ENCODE data around the gene PLEK. TPM values are rescaled to one million over a fixed set of nuclear protein-coding genes. Genes with fewer than 3 reads are reported as not detected.

Gene PLEK
- total and polyA plus RNA-seq, 2 of the 13 experiments (the other 11 are each of a cell fraction or from before 2014, with no cell fraction given): not detected

DNA sequence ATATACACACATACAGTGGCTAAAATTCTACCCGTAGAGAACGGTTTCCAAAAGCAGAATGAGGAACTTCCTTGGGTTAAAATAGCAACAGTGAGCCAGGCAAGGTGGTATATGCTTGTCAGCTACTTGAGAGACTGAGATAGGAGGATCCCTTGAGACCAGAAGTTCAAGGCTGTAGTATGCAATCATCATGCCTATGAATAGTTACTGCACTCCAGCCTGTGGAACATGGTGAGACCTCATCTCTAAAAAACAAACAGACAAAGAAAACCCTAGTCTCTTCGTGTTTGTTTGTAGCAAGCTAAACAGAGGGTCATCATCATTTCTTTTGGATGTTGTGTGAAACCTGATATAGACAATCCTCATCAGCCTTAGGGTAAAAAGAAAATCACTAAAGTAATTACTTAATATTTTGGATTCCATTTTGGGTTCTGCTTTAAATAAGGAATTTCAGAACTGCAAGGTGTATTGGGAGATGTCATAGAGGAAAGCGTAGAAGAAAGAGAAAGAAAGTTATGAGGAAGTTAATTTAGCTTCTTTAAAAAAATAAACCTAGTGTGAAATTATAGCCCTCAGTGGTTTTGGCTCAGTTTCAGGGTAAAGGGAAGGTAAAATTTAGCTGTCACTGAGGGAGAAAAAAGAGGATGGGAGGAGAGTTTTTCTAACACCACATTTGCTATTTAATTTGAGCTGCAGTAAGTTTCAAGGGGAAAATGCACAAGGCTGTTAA is 46.5 kb downstream of the PLEK start:
- Histone ChIP-seq H4K20me1 (ENCODE audit: insufficient read depth, low read length) (no peaks in the 10 kb centered on the region), H3K27ac (ENCODE audit: extremely low read length, insufficient read depth, low read length) (no peak overlapping the region), H3K79me2 (ENCODE audit: insufficient read depth, low read length) (no peaks in the 10 kb centered on the region), H3K9me3 (ENCODE audit: low read length) (no peaks in the 10 kb centered on the region), H3K4me3 (replicated peaks in 1 of 3; ENCODE audit: insufficient read depth in 1 of 3, low read depth in 2 of 3, low read length in 3 of 3) (no peak overlapping the region), H3K9ac (ENCODE audit: insufficient read depth, low read depth, low read length) (no peak overlapping the region), H3K4me2 (ENCODE audit: low read depth, low read length) (no peak overlapping the region), H2AFZ (ENCODE audit: low read length) (no peak overlapping the region), H3K36me3 (replicated peaks in 1 of 2; ENCODE audit: control insufficient read depth in 1 of 2, insufficient read depth in 2 of 2, low read length in 2 of 2) (no peaks in the 10 kb centered on the region), H3K27me3 (ENCODE audit: control insufficient read depth in 1 of 2, insufficient read depth in 2 of 2, low read length in 2 of 2) (peaks cover 0 to 7% of the 10 kb centered on the region in 2 experiments; a peak in 1 of 5 replicates), H3K4me1 (ENCODE audit: insufficient read depth, low read length) (no peaks in the 10 kb centered on the region)
- DNase-seq (ENCODE audit: low spot score) (no peak), FAIRE-seq (no peak), ATAC-seq (no peak)
- in situ Hi-C loops (cut with HindIII; ENCODE audit: extremely low pct_ligation_motif_present, low pct_unique_long_range_greater_than_20kb) (no loop called here), intact Hi-C loops (cut with micrococcal nuclease; ENCODE audit: unreplicated experiment) (no loop called here)
- TF ChIP-seq ZNF382 (CRISPR knock-in tag; IDR thresholded peaks at IDR 0.05; ENCODE audit: borderline replicate concordance) (no peak), ZNF644 (CRISPR knock-in tag; IDR thresholded peaks at IDR 0.05; ENCODE audit: low read depth) (no peak), CENPT (CRISPR knock-in tag; IDR thresholded peaks at IDR 0.05; ENCODE audit: low read depth) (no peak), ZNF772 (CRISPR knock-in tag; IDR thresholded peaks at IDR 0.05) (no peak), ATF1 (CRISPR knock-in tag; IDR thresholded peaks at IDR 0.05) (no peak), STAT5B (CRISPR knock-in tag; IDR thresholded peaks at IDR 0.05) (no peak), IRF2 (CRISPR knock-in tag; IDR thresholded peaks at IDR 0.05) (no peak), RBM22 (optimal IDR thresholded peaks at IDR 0.05; ENCODE audit: low read length) (no peak), ZNF7 (CRISPR knock-in tag; IDR thresholded peaks at IDR 0.05) (no peak), NFRKB (IDR thresholded peaks at IDR 0.05) (no peak), NFIB (CRISPR knock-in tag; IDR thresholded peaks at IDR 0.05; ENCODE audit: borderline replicate concordance) (no peak), SMARCC2 (IDR thresholded peaks at IDR 0.05) (no peak), SRSF4 (IDR thresholded peaks at IDR 0.05; ENCODE audit: low read depth, low read length, poor library complexity, severe bottlenecking) (no peak), NFE2L2 (IDR thresholded peaks at IDR 0.05; ENCODE audit: low read length) (no peak), ZC3H13 (CRISPR knock-in tag; IDR thresholded peaks at IDR 0.05) (no peak), ZNF749 (CRISPR knock-in tag; IDR thresholded peaks at IDR 0.05; ENCODE audit: borderline replicate concordance) (no peak)
- TF ChIP-seq, protein P1, sequence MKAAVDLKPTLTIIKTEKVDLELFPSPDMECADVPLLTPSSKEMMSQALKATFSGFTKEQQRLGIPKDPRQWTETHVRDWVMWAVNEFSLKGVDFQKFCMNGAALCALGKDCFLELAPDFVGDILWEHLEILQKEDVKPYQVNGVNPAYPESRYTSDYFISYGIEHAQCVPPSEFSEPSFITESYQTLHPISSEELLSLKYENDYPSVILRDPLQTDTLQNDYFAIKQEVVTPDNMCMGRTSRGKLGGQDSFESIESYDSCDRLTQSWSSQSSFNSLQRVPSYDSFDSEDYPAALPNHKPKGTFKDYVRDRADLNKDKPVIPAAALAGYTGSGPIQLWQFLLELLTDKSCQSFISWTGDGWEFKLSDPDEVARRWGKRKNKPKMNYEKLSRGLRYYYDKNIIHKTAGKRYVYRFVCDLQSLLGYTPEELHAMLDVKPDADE (CRISPR knock-in tag; IDR thresholded peaks at IDR 0.05): no peak
- TF ChIP-seq, protein P2, sequence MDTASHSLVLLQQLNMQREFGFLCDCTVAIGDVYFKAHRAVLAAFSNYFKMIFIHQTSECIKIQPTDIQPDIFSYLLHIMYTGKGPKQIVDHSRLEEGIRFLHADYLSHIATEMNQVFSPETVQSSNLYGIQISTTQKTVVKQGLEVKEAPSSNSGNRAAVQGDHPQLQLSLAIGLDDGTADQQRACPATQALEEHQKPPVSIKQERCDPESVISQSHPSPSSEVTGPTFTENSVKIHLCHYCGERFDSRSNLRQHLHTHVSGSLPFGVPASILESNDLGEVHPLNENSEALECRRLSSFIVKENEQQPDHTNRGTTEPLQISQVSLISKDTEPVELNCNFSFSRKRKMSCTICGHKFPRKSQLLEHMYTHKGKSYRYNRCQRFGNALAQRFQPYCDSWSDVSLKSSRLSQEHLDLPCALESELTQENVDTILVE (CRISPR knock-in tag; IDR thresholded peaks at IDR 0.05): no peak
- TF ChIP-seq, protein P3, sequence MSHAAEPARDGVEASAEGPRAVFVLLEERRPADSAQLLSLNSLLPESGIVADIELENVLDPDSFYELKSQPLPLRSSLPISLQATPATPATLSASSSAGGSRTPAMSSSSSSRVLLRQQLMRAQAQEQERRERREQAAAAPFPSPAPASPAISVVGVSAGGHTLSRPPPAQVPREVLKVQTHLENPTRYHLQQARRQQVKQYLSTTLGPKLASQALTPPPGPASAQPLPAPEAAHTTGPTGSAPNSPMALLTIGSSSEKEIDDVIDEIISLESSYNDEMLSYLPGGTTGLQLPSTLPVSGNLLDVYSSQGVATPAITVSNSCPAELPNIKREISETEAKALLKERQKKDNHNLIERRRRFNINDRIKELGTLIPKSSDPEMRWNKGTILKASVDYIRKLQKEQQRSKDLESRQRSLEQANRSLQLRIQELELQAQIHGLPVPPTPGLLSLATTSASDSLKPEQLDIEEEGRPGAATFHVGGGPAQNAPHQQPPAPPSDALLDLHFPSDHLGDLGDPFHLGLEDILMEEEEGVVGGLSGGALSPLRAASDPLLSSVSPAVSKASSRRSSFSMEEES (CRISPR knock-in tag; IDR thresholded peaks at IDR 0.05): no peak
- 17% methylated on average over 4 of the region's 4 CpGs for whole genome bisulfite sequencing (ENCODE audit: low lambda C conversion rate)
- ChIA-PET POLR2A (no interaction called here), CTCF (ENCODE audit: low intra/inter-chr PET ratio, low total read pairs) (no interaction called here)
- BruUV-seq (replicated peaks): no TSS peak

Data from HepG2 (cell line).